G401 (cell line): ENCODE results near the gene PZP. TPM values are rescaled to one million over a fixed set of nuclear protein-coding genes. Genes with fewer than 3 reads are reported as not detected.
A peak's percentile ranks its signal among the peaks of the same experiment; 100 is the strongest.

ENCODE experiments used
- DNase-seq: peaks from one replicate; pipeline ENCODE4 v3.0.0-alpha.2; 2015; ENCODE audit warnings: low spot score
- in situ Hi-C: cut with HindIII; loops from 2 replicates; pipeline ENCODE4 v1.10.0; 2016; ENCODE audit warnings: low sequenced_read_pairs, mixed read lengths
- total RNA-seq: library from RNA; depleted of rRNA; stranded (reverse); fragments of >200 nt; shearing (Covaris generic); gene quantifications from 2 replicates; pipeline ENCODE4 v1.2.3, GENCODE V29; 2014

PZP gene
- total RNA-seq, 1 experiment from 2014 or later: not detected

DNA sequence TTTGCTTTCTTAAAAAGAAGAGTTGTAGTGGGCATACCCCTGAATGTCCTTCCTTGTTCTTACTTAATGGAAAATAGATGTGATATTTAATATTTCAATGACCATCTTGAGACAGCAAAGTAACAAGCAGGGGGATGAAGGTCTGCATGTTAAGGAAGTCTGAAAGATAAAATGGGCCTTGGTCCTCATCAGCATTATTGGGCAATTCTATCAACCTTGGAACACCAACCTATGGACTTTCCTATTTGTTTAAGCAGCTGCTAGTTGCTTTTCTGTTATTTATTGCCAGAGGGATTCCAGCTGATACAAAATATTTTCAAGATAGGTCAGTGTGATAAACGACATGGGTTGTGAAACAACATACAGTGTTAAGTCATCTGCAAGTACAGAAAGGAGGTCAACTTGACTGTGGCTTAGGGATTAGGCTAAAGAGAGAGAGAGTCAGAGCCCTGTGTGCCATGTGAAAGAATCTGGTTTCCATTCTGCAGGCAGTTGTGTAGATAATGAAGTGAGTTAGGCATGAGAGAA lies 76.1 kb downstream of the PZP start:
- in situ Hi-C loops: no loop called here
- no peak for DNase-seq

DNA sequence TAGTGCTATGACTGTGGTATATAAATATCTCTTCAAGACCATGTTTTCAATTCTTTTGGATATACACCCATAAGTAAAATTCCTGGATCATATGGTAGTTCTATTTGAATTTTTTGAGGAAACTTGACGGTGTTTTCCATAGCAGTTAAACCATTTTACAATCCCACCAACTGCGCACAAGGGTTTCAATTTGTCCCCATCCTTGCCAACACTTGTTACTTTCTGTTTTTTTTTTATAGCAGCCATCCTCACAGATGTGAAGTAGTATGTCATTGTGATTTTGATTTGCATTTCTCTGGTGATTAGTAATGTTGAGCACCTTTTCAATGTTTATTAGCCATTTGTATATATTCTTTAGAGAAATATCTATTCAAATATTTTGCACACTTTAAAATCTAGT lies 78.0 kb downstream of the PZP start:
- in situ Hi-C loops: no loop called here
- DNase-seq: no peak

DNA sequence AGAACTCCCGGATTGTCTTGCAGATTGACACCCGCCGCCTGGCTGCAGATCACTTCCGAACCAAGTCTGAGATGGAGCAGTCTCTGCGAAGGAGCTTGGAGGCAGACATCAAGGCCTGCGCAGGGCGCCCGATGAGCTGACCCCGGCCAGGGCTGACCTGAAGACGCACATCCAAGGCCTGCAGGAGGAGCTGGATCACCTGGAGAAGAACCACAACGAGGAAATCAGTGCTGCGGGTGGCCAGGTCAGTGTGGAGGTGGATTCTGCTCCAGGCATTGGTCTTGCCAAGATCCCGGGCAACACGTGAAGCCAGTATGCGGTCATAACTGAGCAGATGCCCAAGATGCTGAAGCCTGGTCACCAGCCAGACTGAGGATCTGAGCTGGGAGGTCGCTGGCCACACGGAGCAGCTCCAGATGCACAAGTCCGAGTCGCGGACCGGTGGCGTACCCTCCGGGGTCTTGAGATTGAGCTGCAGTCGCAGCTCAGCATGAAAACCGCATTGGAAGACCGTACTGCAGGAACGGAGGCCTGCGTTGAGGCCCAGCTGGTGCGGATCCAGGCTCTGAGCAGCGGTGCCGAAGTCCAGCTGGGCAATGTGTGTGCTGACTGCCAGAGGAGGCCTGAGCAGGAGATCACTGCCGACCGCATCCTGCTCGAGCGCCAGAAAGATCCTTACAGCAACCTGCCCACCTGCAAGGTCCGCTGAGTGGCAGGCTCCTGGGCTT lies 80.1 kb downstream of the PZP start:
- DNase-seq: no peak
- in situ Hi-C loops: no loop called here

DNA sequence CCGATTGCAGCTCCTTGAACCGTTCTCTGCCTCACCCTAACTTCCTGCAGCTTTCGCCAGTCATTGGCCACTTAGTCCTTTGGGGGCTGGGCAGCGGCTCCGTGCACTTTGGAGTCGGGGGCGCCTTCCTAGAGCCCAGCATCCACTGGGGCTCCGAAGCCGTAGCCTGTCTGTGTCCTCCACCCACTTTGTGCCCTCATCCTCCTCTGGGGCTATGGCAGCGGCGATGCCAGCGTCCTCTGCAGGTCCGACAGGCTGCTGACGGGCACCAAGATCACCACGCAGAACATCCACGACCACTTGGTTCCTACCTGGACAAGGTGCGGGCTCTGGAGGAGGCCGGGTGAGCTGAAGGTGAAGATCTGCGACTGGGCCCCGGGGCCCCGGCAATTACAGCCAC lies 80.7 kb downstream of the PZP start:
- in situ Hi-C loops: no loop called here
- DNase-seq: no peak

DNA sequence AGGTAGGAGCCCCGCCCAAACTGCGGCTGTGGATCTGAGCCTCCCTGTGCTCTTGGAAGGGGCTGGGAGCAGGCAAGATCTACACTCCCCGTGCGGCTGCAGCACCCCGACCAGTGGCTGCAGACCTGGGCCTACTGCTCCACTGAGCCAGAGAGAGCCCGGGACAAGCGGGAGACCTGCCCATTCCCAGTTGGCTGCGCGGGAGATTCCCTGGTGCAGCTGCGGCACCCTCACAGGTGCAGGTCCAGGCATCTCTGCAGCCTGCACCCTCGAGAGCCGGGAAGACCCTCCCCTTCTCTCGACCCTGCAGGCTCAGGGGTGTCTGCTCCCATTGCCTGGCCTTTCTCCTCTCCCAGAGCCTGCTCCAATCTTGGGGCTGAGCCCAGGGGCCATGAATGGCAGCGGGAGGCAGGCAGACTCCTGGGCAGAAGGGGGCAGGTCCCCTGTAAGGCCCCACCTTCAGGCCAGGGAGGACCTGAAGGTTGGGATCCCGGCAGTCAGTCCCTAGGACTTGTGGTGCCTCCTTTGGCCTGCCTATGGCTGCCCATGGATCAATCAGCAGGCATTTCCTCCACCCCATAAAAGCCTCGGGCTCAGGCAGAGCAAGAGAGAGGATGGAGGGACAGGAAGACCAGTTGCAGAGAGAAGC lies 83.7 kb downstream of the PZP start:
- no peak for DNase-seq
- in situ Hi-C loops: no loop called here

DNA sequence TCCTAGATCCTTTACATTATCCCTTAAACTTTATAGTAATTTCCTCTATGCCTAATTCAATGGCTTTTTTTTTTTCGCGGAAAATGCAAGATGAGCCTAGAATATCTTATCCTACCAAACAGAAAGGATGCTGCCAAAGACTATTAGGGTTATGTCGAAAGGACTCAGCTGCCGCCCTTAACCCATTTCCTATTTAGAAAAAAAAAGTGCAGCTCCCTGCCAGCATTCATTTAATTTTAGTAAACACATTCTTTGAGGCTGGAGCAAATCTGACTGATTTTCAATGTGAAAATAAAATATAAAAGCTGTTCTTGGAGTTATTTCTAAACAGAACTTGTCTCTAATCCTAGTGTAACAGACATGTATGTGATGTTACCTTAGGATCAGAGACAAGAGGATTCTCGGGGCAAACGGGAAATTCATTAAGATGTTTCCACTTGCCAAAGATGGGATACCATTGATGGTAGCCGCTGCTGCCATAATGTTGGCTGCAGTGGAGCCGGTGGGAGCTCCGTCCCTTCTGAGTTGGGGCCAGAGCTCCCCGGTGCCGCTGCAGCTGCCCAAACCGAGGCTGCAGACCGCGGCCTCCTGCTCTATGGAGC lies 84.3 kb downstream of the PZP start:
- in situ Hi-C loops: no loop called here

DNA sequence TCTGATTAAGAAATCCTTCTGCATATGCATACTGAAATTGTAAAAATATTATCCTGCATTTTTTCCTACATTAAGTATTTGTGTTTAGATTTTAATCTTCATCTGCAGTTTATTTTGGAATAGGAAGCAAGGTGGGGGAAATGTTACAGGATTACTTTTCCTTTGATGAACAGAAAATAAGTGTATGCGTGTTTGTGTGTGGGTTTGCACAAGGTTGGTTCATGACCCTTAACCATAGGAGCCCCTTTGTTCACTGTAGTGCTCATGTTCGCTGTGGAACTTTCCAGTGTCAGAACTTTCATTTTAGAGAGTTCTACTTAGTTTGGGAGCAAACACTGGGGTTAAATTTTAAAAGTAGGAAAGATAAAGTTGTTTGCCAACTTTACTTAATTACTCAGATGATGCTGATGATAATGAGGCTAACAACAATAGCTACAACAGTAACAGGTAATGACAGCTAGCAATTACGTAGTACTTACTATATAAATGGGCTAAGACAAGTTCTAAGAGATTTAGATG lies 86.0 kb downstream of the PZP start:
- in situ Hi-C loops: no loop called here
- no peak for DNase-seq

More for the DNA sequence above, 84.3 kb downstream of the PZP start:
- DNase-seq: no peak

DNA sequence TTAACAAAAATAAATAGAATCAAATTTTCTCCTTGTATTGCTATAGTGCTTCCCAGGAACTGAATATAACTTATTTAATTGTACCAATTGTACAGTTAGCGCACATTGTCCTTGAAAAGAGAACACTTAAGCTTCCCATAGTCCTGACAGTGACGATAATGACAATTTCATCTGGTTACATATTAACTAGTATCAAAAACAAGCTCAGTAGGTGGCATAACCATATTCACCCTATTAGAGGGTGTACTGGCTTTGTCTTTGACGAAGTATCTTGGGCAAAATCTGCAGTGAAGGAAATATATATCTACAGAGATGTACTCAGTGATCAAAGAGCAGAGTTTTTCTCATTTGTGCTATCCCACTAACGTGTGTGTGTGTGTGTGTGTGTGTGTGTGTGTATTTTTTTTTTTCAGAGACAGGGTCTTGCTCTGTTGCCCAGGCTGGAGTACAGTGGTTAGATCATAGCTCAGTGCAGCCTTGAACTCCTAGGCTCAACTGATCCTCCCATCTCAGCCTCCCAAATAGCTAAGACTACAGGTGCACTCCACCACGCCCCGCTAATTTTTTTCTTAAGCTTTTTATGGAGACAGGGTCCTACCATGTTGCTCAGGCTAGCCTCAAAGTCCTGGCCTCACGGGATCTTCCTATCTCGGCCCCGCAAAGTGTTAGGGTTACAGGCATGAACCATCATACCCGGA lies 87.6 kb downstream of the PZP start:
- in situ Hi-C loops: no loop called here
- no peak for DNase-seq

DNA sequence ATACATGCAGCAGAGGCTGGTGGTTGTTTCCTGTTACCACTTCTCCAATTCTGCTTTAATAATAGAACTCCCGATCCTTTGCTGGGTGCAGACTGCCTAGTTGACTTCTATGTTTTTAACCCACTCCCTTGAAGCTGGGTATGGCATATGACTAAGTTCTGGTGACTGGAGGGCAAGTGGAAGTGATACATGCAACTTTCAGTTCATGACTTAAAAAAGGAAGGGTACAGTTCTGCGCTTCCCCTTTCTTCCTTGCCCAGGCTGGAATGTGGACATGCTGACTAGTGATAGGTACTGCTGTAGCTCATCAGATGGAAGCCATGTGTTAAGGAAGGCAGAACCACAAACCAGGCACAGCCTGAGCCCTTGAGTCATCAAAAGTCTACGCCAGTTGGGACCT lies 90.0 kb downstream of the PZP start:
- in situ Hi-C loops: no loop called here
- peak; percentile 4 for DNase-seq

DNA sequence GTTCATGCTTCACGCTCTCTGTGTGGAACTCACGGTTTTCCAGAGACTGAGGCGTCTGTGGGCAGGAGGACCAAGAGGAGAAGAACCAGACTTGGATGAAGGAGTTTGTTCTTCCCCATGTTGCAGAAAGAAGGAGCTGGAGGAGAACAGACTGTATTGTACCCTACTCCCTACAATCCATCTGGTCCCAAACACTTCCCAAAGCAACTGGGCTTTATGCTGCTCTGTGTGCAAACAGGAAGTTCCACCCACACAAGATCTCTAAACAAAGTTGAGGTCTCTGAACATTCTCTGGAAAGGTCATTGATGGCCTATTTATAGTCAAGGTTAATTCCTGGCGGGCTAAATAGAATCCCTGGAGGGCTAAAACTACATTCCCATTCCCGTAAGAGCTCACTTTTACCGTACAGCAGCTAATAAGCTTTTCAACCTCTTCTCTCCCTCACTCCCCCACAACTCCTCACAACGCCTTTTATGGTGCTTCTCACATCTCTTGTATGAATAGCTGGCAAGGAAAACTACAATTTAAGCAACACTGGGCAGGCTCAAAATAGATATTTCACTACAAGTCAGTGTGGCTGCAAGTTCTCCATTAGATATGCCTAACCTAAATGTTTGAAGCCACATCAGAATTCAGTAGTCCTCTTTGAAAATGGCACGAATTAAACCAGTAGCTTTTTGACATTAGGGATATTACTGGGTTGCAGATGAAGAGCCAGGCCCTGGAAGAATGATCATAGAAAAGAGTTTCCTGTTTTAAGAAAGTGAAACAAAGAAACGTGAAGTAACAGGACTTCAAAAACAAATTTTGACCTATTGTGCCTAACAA lies 92.2 kb downstream of the PZP start, which contains the start of gene A2M:
TSS of gene A2M (minus strand) at position 189 of the 829 bp plus-strand sequence. CDS start at position 119, 70 bp downstream.
- in situ Hi-C loops: no loop called here
- no peak for DNase-seq

DNA sequence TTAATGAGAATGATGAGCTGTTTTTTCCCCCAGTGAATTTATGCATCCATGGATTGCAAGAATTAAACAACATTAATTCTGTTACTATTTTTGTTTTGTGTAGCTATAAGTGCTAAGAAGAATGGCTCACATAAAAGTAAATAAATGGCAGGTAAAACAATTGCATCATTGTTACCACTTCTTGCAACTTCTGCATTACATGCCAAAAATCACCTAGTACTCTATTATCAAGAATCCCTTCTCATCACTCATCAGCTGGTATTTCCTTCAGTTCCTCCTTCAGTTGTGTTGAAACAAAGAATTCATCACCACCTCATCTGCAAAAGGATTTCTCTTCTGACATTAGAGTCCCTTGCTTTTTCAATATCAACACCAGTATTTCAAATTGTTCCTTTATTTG lies 93.2 kb downstream of the PZP start:
- no peak for DNase-seq
- in situ Hi-C loops: no loop called here

DNA sequence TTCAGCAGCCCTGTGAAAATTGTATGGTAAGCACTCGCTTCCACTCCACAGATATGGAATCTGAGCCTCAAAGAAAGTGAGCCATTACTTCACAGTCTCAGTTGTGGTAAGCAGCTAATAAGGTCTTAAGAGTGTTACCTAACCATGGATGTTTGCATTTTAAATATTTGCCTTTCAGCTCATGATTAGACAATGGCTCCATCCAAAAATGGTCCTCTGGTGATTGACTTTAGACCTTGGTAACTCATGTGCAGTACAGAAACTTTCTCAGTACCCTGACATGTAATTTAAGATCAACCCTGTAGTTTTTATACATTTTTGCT lies 94.2 kb downstream of the PZP start:
- in situ Hi-C loops: no loop called here
- DNase-seq: no peak

DNA sequence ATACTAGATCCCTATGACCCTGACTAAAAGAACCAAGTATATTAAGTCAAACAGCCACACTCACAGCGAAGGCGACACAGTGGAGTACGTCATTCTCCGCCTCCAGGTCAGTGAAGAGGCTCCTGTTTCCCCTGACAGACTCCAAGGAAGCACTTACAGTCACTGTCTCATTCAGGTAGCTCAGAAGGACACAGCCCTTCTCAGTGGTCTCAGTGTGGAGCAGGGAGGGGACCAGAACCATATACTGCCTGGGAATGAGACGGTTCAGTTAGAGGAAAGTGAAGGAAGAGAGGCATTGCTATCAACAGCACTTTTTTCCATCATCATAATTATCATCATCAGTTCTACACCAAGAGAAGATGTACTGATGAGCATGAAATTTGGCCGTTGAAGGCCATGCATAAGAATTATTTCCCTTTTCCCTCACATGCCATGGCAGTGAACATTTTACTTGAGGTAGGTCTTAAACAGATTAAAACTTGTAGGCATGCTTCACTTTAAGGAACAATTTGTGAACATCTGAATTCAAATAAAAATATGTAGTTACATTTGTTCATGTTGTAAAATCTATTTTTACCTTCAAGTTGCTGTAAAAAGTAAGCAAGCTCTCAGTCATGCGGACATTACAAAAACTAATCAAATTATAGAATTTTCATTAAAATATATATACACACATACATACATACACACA lies 94.8 kb downstream of the PZP start:
- in situ Hi-C loops: no loop called here
- no peak for DNase-seq

DNA sequence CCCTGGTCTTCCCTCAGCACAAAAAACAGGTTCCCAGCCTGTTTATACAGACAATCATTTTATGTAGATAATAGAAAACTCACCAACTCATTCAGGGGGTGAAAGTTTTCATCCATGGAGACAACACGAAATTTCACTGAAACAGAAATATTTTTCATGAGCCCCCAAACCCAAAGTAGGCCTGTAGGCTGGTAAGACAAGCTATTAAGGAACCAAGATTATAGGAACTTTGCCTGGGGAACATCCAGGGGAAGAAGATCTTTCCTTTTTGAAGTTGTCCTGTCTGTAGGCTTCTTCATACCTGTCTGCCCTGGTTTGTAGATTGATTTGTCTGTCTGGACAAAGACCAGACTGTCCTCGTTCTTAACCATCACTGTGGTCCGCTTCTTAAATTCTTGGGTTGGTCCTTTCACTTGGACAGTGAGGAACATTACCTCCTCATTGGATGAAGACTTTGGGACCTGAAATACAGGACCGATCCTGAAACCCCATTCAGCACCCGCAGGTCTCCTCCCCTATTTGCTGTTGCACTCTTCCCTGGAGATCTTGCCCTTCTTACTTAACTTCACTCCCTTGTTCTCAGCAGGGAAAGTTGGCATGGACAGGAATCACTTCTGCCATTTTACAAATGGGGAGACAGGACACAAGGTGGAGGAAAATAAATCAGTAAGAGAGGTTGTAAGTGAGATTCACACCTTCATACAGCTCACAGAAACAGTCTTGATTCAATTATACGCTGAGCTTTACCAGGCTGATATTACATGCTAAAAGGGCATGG lies 95.9 kb downstream of the PZP start:
- in situ Hi-C loops: no loop called here
- no peak for DNase-seq

DNA sequence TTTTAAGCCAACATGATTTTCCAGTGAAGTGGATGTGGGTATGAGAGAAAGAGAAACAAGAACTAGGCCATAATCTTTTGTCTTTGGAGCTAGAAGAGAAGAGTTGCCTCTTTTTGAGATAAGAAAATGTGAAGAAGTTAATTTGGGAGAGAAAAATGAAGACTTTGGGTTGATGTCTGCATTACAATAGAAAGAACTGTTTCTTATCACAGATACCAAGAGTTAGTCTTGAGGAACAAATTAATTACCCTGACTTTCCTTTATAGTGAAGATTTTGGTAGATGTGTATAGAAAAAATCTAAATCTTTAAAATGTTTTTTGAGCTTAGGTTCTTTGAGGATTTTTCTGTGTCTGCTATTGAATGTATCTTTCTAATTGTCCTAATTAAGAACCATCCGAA lies 96.7 kb downstream of the PZP start:
- no peak for DNase-seq
- in situ Hi-C loops: no loop called here

DNA sequence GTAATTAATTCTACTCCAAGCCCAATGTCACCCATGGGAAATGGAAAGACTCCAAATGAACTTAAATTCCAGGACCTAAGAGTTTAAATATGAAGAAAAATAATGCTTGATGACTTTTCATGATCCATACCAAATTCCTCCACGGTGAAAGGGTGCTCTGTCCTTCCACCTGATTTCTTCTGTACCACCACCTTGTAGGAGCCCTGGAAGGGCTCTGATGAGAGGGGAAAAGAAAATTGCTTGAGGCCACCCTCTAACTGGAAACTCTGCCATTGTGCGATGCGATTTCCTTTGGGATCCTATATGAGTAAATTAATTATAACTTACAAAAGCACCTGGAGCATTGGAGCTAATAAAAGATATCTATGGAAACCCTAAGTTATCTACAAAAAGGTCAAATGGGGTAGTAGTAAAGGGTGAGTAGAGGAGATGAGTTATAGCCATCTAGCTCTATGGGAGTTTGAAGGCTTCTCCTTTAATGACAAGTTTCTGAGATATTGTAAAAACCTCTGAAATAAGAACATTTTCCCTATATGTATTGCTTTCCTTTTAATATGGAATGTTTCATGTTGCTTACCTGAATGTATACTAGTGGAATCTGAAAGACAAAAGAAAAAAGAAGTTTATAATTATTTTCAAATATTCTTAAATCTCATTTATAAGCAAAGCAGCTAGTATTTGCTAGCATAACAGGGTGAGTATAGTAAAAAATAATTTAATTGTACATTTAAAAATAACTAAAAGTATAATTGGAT lies 98.3 kb downstream of the PZP start:
- in situ Hi-C loops: no loop called here
- DNase-seq: no peak

DNA sequence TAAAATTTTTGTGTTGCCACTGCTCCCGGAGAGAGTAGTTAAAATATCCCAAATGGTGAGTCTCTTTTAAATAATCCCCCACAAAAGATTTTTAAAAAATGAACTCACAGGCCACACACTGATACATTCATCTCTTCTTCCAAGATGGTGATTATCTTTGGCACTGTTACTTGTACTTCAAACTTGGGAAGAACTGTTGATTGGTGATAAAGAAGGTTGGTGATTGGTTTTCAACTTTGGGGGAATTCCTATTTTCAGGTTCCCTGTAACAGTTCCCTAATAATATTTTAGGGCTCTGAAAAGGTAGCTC lies 99.0 kb downstream of the PZP start:
- DNase-seq: no peak
- in situ Hi-C loops: no loop called here
